Mesothelial cell of epicardium (in vitro differentiated cells): Measurements from ENCODE around the gene KRT74. TPM values are rescaled to one million over a fixed set of nuclear protein-coding genes. Genes with fewer than 3 reads are reported as not detected.

Experiments
- DNase-seq, 2 experiments: peaks; one replicate each; pipeline ENCODE4 v3.0.0; 2021; ENCODE audit warnings: low spot score in 2 of 2; ENCODE audit not compliant: unreplicated experiment in 2 of 2
- H3K27ac Mint-ChIP-seq: 2 replicates; pipeline ENCODE4 v1.8.0; 2021; ENCODE audit warnings: mixed read lengths
- H3K27me3 Mint-ChIP-seq: 2 replicates; pipeline ENCODE4 v1.8.0; 2021; ENCODE audit warnings: low read depth, mixed read lengths
- H3K36me3 Mint-ChIP-seq: 2 replicates; pipeline ENCODE4 v1.8.0; 2021; ENCODE audit warnings: mixed read lengths
- H3K4me1 Mint-ChIP-seq: 2 replicates; pipeline ENCODE4 v1.8.0; 2021; ENCODE audit warnings: mixed read lengths
- H3K4me3 Mint-ChIP-seq: 2 replicates; pipeline ENCODE4 v1.8.0; 2021; ENCODE audit warnings: mild to moderate bottlenecking, moderate library complexity, mixed read lengths
- H3K9me3 Mint-ChIP-seq: 2 replicates; pipeline ENCODE4 v1.8.0; 2021; ENCODE audit warnings: mixed read lengths
- CTCF ChIP-seq: fragments of 200-600 bp; sonication (generic); IDR thresholded peaks from one replicate; pipeline ENCODE4 v1.5.0; 2021; ENCODE audit warnings: antibody characterized with exemption; ENCODE audit not compliant: unreplicated experiment
- total RNA-seq: library from RNA; stranded (reverse); gene quantifications from 3 replicates; pipeline ENCODE4 v1.2.1, GENCODE V29; 2021

KRT74 gene
- total RNA-seq, 1 donor from 2014 or later: not detected

- H3K27ac Mint-ChIP-seq: no peak overlapping the region
- H3K4me3 Mint-ChIP-seq: no peak overlapping the region
- H3K27me3 Mint-ChIP-seq: peaks cover 76% of the 10 kb centered on the region
- no peak for TF ChIP-seq CTCF
- no peak for DNase-seq
- no peaks in the 10 kb centered on the region for H3K9me3 Mint-ChIP-seq
- H3K4me1 Mint-ChIP-seq: no peaks in the 10 kb centered on the region
- no peaks in the 10 kb centered on the region for H3K36me3 Mint-ChIP-seq
Measured at GRCh38 chr12:52559979-52560378, 13.7 kb downstream of the KRT74 start.

- no peak for TF ChIP-seq CTCF
- Mint-ChIP-seq H3K4me1 (no peaks in the 10 kb centered on the region), H3K36me3 (no peaks in the 10 kb centered on the region), H3K4me3 (no peak overlapping the region), H3K9me3 (no peaks in the 10 kb centered on the region), H3K27ac (no peak overlapping the region), H3K27me3 (peaks cover 74% of the 10 kb centered on the region)
- DNase-seq: no peak
Measured at GRCh38 chr12:52558781-52559445, 14.7 kb downstream of the KRT74 start.

GRCh38 chr12:52557476-52557875, 16.2 kb downstream of the KRT74 start:
- no peaks in the 10 kb centered on the region for H3K4me1 Mint-ChIP-seq
- H3K27ac Mint-ChIP-seq: no peak overlapping the region
- H3K36me3 Mint-ChIP-seq: no peaks in the 10 kb centered on the region
- no peaks in the 10 kb centered on the region for H3K9me3 Mint-ChIP-seq
- DNase-seq: no peak
- TF ChIP-seq CTCF: no peak
- no peak overlapping the region for H3K4me3 Mint-ChIP-seq
- peaks cover 70% of the 10 kb centered on the region for H3K27me3 Mint-ChIP-seq

- Mint-ChIP-seq H3K27me3 (peaks cover 61% of the 10 kb centered on the region), H3K36me3 (no peaks in the 10 kb centered on the region), H3K27ac (no peak overlapping the region), H3K4me3 (no peak overlapping the region), H3K4me1 (peaks cover 11% of the 10 kb centered on the region), H3K9me3 (no peaks in the 10 kb centered on the region)
- DNase-seq: no peak
- no peak for TF ChIP-seq CTCF
Measured at GRCh38 chr12:52555577-52555976, 18.1 kb downstream of the KRT74 start.

- Mint-ChIP-seq H3K36me3 (no peaks in the 10 kb centered on the region), H3K4me3 (no peak within 1 kb of the TSS), H3K27me3 (peaks cover 57% of the 10 kb centered on the region), H3K4me1 (peaks cover 11% of the 10 kb centered on the region), H3K9me3 (no peaks in the 10 kb centered on the region), H3K27ac (no peak within 1 kb of the TSS)
- no peak for TF ChIP-seq CTCF
- no peak for DNase-seq
Measured at GRCh38 chr12:52552681-52553195, 20.9 kb downstream of the KRT74 start, which contains the start of gene KRT71. Gene KRT71 (minus strand): TSS chr12:52553145. CDS start chr12:52553077, 68 bp downstream.
